Measurements from ENCODE around the gene ADAM12. TPM values are rescaled to one million over a fixed set of nuclear protein-coding genes. Genes with fewer than 3 reads are reported as not detected.

ADAM12 gene
- total RNA-seq, 2 donors from 2014 or later: 0.46 TPM; not detected in 1

DNA sequence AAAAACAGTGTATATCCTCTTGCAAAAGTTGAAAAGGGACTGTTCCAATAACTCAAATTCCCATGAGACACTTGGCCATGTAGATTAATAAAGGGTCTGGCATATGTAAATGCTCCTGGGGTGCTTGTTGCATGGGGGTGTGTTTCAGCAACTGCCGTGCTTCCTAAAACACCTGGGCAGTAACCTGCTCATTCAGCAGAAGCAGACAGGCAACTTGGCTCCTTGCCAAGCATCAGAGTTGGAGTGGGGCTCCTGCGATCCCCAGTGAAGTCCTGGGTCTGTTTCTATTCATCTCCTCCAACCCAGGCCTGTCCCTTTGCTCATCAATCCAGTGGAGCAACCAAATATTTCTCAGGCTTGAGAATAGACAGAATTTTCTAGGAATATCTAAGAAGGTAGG is 42.2 kb upstream of the ADAM12 start:
- TF ChIP-seq, protein P1, sequence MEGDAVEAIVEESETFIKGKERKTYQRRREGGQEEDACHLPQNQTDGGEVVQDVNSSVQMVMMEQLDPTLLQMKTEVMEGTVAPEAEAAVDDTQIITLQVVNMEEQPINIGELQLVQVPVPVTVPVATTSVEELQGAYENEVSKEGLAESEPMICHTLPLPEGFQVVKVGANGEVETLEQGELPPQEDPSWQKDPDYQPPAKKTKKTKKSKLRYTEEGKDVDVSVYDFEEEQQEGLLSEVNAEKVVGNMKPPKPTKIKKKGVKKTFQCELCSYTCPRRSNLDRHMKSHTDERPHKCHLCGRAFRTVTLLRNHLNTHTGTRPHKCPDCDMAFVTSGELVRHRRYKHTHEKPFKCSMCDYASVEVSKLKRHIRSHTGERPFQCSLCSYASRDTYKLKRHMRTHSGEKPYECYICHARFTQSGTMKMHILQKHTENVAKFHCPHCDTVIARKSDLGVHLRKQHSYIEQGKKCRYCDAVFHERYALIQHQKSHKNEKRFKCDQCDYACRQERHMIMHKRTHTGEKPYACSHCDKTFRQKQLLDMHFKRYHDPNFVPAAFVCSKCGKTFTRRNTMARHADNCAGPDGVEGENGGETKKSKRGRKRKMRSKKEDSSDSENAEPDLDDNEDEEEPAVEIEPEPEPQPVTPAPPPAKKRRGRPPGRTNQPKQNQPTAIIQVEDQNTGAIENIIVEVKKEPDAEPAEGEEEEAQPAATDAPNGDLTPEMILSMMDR (conservative IDR thresholded peaks at IDR 0.05): no peak
- Histone ChIP-seq H3K4me1 (ENCODE audit: control insufficient read depth, insufficient read depth, low read length) (peaks cover 11% of the 10 kb centered on the region), H3K9me3 (ENCODE audit: control insufficient read depth, low read length) (no peaks in the 10 kb centered on the region), H3K27me3 (ENCODE audit: control insufficient read depth, insufficient read depth, low read length, poor library complexity, severe bottlenecking) (peaks cover 2% of the 10 kb centered on the region), H3K9ac (ENCODE audit: extremely low read depth, low read length, poor library complexity, severe bottlenecking) (no peak overlapping the region), H3K4me3 (ENCODE audit: low read length) (no peak overlapping the region), H3K36me3 (ENCODE audit: control insufficient read depth, insufficient read depth, low read length) (no peaks in the 10 kb centered on the region), H3K27ac (ENCODE audit: low read depth, low read length) (no peak overlapping the region)
- Mint-ChIP-seq H3K9me3 (no peaks in the 10 kb centered on the region), H3K27ac (no peak overlapping the region), H3K4me1 (peaks cover 18% of the 10 kb centered on the region), H3K36me3 (ENCODE audit: low read depth) (no peaks in the 10 kb centered on the region), H3K27me3 (ENCODE audit: insufficient read depth) (peaks cover 11% of the 10 kb centered on the region), H3K4me3 (no peak overlapping the region)
- no peak for DNase-seq
- 89 to 100% methylated on average over 2 of the region's 2 CpGs for WGBS, 2 experiments (ENCODE audit: insufficient coverage in 1 of 2, insufficient read length in 1 of 2)

DNA sequence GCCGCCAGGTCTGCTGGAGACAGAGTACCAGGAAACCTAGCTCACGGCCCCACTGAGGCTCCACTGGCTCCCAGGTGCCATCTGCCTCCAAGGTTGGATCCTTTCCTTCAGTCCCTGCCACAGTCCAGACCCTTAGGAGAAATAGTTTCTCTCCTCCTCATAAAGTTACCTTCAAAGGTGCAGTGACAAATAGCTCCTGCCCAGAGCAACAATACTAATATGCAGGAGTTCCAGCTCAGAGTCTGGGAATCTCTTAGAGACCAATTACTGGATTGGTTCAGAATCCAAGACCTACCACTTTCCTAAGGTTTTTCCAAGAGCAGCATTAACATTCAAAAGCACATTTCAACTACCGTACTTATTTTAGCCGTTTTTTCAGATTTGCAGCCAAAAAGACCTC is 41.0 kb upstream of the ADAM12 start:
- Histone ChIP-seq H3K27ac (ENCODE audit: low read depth, low read length) (no peak overlapping the region), H3K4me1 (ENCODE audit: control insufficient read depth, insufficient read depth, low read length) (peaks cover 5% of the 10 kb centered on the region), H3K27me3 (ENCODE audit: control insufficient read depth, insufficient read depth, low read length, poor library complexity, severe bottlenecking) (no peaks in the 10 kb centered on the region), H3K9ac (ENCODE audit: extremely low read depth, low read length, poor library complexity, severe bottlenecking) (no peak overlapping the region), H3K36me3 (ENCODE audit: control insufficient read depth, insufficient read depth, low read length) (no peaks in the 10 kb centered on the region), H3K4me3 (ENCODE audit: low read length) (no peak overlapping the region), H3K9me3 (ENCODE audit: control insufficient read depth, low read length) (peaks cover 3% of the 10 kb centered on the region)
- peaks cover 4% of the 10 kb centered on the region for H3K9me3 Mint-ChIP-seq
- no peaks in the 10 kb centered on the region for H3K36me3 Mint-ChIP-seq (ENCODE audit: low read depth)
- TF ChIP-seq, protein P1 (conservative IDR thresholded peaks at IDR 0.05): no peak
- peaks cover 13% of the 10 kb centered on the region for H3K4me1 Mint-ChIP-seq
- H3K27me3 Mint-ChIP-seq (ENCODE audit: insufficient read depth): peaks cover 12% of the 10 kb centered on the region
- H3K27ac Mint-ChIP-seq: no peak overlapping the region
- no peak for DNase-seq
- WGBS, 2 experiments (ENCODE audit: insufficient coverage in 1 of 2, insufficient read length in 1 of 2): 90 to 92% methylated on average over 4 of the region's 4 CpGs
- H3K4me3 Mint-ChIP-seq: no peak overlapping the region

DNA sequence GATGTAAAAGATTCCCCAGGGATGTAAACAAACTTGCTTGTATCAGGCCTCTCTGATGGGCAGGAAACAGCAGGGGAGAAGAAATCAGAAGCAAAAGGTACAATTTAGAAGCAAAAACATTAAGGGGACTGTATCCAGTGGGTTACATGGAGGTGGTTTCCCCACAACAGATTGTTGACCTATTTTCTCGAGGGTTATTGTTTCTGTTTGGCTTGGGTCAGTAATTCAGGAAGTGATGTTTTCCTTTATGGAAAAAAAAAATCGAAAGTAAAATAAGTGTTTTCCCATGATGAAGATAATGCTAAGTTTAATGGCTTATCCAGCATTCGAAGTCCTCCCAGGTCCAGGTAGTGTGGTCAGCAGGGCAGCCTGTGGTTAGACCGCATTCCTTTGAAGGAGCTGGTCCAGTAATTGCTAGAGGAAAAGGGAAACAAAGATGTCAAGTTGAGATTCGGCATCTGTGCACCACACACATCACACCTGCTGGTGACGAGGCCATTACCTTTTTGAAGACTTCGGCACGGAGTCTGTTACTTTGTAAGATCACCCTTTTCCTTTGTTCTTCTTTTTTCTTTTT is 37.3 kb upstream of the ADAM12 start:
- Histone ChIP-seq H3K4me3 (ENCODE audit: low read length) (no peak overlapping the region), H3K9ac (ENCODE audit: extremely low read depth, low read length, poor library complexity, severe bottlenecking) (no peak overlapping the region), H3K27me3 (ENCODE audit: control insufficient read depth, insufficient read depth, low read length, poor library complexity, severe bottlenecking) (no peaks in the 10 kb centered on the region), H3K9me3 (ENCODE audit: control insufficient read depth, low read length) (peaks cover 21% of the 10 kb centered on the region), H3K27ac (ENCODE audit: low read depth, low read length) (no peak overlapping the region), H3K4me1 (ENCODE audit: control insufficient read depth, insufficient read depth, low read length) (no peaks in the 10 kb centered on the region), H3K36me3 (ENCODE audit: control insufficient read depth, insufficient read depth, low read length) (no peaks in the 10 kb centered on the region)
- Mint-ChIP-seq H3K4me1 (no peaks in the 10 kb centered on the region), H3K4me3 (no peak overlapping the region), H3K9me3 (peaks cover 19% of the 10 kb centered on the region), H3K27me3 (ENCODE audit: insufficient read depth) (peaks cover 8% of the 10 kb centered on the region), H3K36me3 (ENCODE audit: low read depth) (no peaks in the 10 kb centered on the region), H3K27ac (no peak overlapping the region)
- WGBS, 2 experiments (ENCODE audit: insufficient coverage in 1 of 2, insufficient read length in 1 of 2): 88 to 97% methylated on average over 7 to 8 of the region's 8 CpGs
- no peak for DNase-seq
- TF ChIP-seq, protein P1 (conservative IDR thresholded peaks at IDR 0.05): no peak

Data from endodermal cell (in vitro differentiated cells).